ENCODE results near the gene CDKN2D. TPM values are rescaled to one million over a fixed set of nuclear protein-coding genes. Genes with fewer than 3 reads are reported as not detected.

CDKN2D gene
- total and polyA plus RNA-seq, 2 of the 8 experiments (the other 6 are each of a cell fraction or from before 2014, with no cell fraction given): 3.0 to 4.0 TPM

DNA sequence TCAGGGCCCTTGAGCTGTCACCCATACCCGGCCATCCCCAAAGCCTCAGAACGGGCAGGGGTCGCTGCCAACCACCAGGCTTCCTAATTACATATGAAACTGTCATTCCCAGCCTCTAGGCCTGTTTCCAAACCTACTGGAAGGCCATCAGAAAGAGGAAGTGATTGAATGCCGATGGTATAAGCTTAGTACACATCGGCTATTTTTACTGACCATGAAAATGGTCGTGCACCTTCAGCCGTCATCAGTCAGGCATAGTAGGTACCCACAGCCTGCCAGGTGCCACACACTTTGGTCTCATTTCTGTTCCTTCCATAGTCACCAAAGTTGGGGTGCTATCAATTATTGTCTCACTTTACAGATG is 13.2 kb downstream of the CDKN2D start:
- Histone ChIP-seq H3K79me2 (ENCODE audit: control insufficient read depth in 1 of 2, insufficient read depth in 2 of 2, low read length in 2 of 2) (no peaks in the 10 kb centered on the region), H2BK20ac (ENCODE audit: low read length) (no peak overlapping the region), H2AK5ac (ENCODE audit: low read depth, low read length) (no peak overlapping the region), H2AFZ (ENCODE audit: low read length) (no peak overlapping the region), H2BK12ac (ENCODE audit: low read depth, low read length) (no peak overlapping the region), H2BK15ac (ENCODE audit: low read length) (no peak overlapping the region), H3K23me2 (ENCODE audit: low read depth, low read length) (no peaks in the 10 kb centered on the region), H3K9ac (replicated peaks in 1 of 4; ENCODE audit: extremely low read depth in 1 of 4, low read depth in 3 of 4, low read length in 3 of 4) (no peak overlapping the region), H2BK5ac (ENCODE audit: low read depth, low read length) (no peak overlapping the region), H2BK120ac (replicated peaks; ENCODE audit: low read depth, low read length) (no peak overlapping the region), H3K56ac (replicated peaks; ENCODE audit: insufficient read length, low read depth, low read length) (no peak overlapping the region), H3K79me1 (ENCODE audit: low read depth, low read length) (no peaks in the 10 kb centered on the region), H4K5ac (ENCODE audit: insufficient read length, low read depth, low read length) (no peak overlapping the region), H4K91ac (replicated peaks; ENCODE audit: insufficient read length, low read length) (no peak overlapping the region), H3K4ac (replicated peaks; ENCODE audit: insufficient read length, low read depth, low read length) (no peak overlapping the region), H4K8ac (ENCODE audit: extremely low read depth, insufficient read depth, low read length) (no peak overlapping the region), H3K27ac (ENCODE audit: low read depth, low read length) (no peak overlapping the region), H3K14ac (ENCODE audit: insufficient read length) (no peak overlapping the region), H3K36me3 (ENCODE audit: control insufficient read depth in 2 of 4, insufficient read depth in 4 of 4, low read length in 3 of 4) (peaks cover 20 to 81% (median 56%) of the 10 kb centered on the region in 4 experiments), H3K27me3 (replicated peaks in 1 of 4; ENCODE audit: control insufficient read depth in 3 of 4, extremely low read depth in 1 of 4, insufficient read depth in 3 of 4, low read length in 3 of 4) (no peaks in the 10 kb centered on the region), H3K18ac (ENCODE audit: extremely low read depth, low read length) (no peak overlapping the region), H3K4me1 (replicated peaks in 1 of 4; ENCODE audit: control insufficient read depth in 3 of 4, insufficient read depth in 4 of 4, low read length in 3 of 4) (no peaks in the 10 kb centered on the region), H4K20me1 (replicated peaks in 1 of 2; ENCODE audit: control insufficient read depth in 1 of 2, insufficient read depth in 2 of 2, low read length in 2 of 2) (peaks cover 8 to 21% of the 10 kb centered on the region in 2 experiments), H3K9me3 (ENCODE audit: insufficient read depth in 2 of 2, low read depth in 1 of 2, low read length in 1 of 2) (no peaks in the 10 kb centered on the region), H3K23ac (ENCODE audit: insufficient read length) (no peak overlapping the region), H3K4me3 (ENCODE audit: extremely low read depth in 1 of 4, insufficient read depth in 2 of 4, low read depth in 3 of 4, low read length in 4 of 4) (no peak overlapping the region), H3K4me2 (ENCODE audit: insufficient read depth in 1 of 2, low read depth in 2 of 2, low read length in 2 of 2) (no peak overlapping the region)
- FAIRE-seq (no peak), DNase-seq (ENCODE audit: low read depth in 1 of 2, low spot score in 2 of 2) (no peak)
- WGBS, 2 experiments (ENCODE audit: extremely low coverage in 1 of 2, insufficient coverage in 1 of 2, insufficient read length in 1 of 2, insufficient replicate concordance in 2 of 2, low coverage in 1 of 2, low lambda C conversion rate in 2 of 2, missing lambda C conversion rate in 1 of 2): 88% methylated on average over 7 of the region's 7 CpGs; no CpG with 5 or more reads in 1 of the 2 experiments
- ChIA-PET CTCF (ENCODE audit: partially characterized antibody) (interaction anchor here (0.8 to 4.5 kb wide), 13 partner anchors 9 to 145 kb away, joined by 3 to 25 read pairs (median 4); partner anchors contain the start of genes ATG4D, CDKN2D and KRI1), POLR2A (ENCODE audit: partially characterized antibody) (interaction anchor here (0.7 to 2.1 kb wide), 10 partner anchors 10 to 288 kb away, joined by 3 to 9 read pairs (median 3); partner anchors contain the start of genes KRI1 and QTRT1)
- TF ChIP-seq ASH2L (IDR thresholded peaks at IDR 0.05; ENCODE audit: low read length) (no peak), RNF2 (IDR thresholded peaks at IDR 0.05; ENCODE audit: borderline replicate concordance, low read depth, low read length, missing control alignments, poor library complexity, severe bottlenecking) (no peak), FOSL1 (IDR thresholded peaks at IDR 0.05; ENCODE audit: insufficient read depth, low read depth, low read length) (no peak), EZH2 (IDR thresholded peaks at IDR 0.05; ENCODE audit: low read depth, low read length, severe bottlenecking) (no peak)
- TF ChIP-seq, protein P1, sequence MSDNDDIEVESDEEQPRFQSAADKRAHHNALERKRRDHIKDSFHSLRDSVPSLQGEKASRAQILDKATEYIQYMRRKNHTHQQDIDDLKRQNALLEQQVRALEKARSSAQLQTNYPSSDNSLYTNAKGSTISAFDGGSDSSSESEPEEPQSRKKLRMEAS (IDR thresholded peaks at IDR 0.05): no peak

All from H1 (cell line).